Measurements from ENCODE around the gene ZNF800. TPM values are rescaled to one million over a fixed set of nuclear protein-coding genes. Genes with fewer than 3 reads are reported as not detected.

Gene ZNF800
- polyA plus RNA-seq, 1 experiment = 6.2 TPM

- H3K4me3 ChIP-seq (ENCODE audit: low read depth, low read length) = peak overlapping the region; percentile 92
- POLR2A ChIA-PET = no interaction called here
- CTCF ChIA-PET = no interaction called here
- DNase-seq (ENCODE audit: low read depth) = no peak
- peaks cover 1% of the 10 kb centered on the region; the same call in 1 of the 2 replicates for H3K36me3 ChIP-seq (ENCODE audit: control insufficient read depth, insufficient read depth, low read length)
- TF ChIP-seq CTCF (IDR thresholded peaks at IDR 0.05; ENCODE audit: insufficient read depth, low read depth, low read length) = no peak
- H3K27me3 ChIP-seq (ENCODE audit: control insufficient read depth, insufficient read depth, low read length) = no peaks in the 10 kb centered on the region
Measured at GRCh38 chr7:127393368-127394058, 1.0 kb upstream of the ZNF800 start.

- Histone ChIP-seq H3K27me3 (ENCODE audit: control insufficient read depth, insufficient read depth, low read length) (no peaks in the 10 kb centered on the region), H3K36me3 (ENCODE audit: control insufficient read depth, insufficient read depth, low read length) (peaks cover 1% of the 10 kb centered on the region; the same call in 1 of the 2 replicates), H3K4me3 (ENCODE audit: low read depth, low read length) (peak overlapping the region; percentile 92)
- CTCF ChIA-PET = interaction anchor here (0.7 kb wide), 1 partner anchor 9 kb away, joined by 3 read pairs; no protein-coding TSS in a partner anchor
- POLR2A ChIA-PET = interaction anchor here (0.5 kb wide), 1 partner anchor 262 kb away, joined by 3 read pairs; no protein-coding TSS in a partner anchor
- no peak for DNase-seq (ENCODE audit: low read depth)
- TF ChIP-seq CTCF (IDR thresholded peaks at IDR 0.05; ENCODE audit: insufficient read depth, low read depth, low read length) = no peak
Measured at GRCh38 chr7:127392182-127392565, 334 bp downstream of the ZNF800 start.

DNA sequence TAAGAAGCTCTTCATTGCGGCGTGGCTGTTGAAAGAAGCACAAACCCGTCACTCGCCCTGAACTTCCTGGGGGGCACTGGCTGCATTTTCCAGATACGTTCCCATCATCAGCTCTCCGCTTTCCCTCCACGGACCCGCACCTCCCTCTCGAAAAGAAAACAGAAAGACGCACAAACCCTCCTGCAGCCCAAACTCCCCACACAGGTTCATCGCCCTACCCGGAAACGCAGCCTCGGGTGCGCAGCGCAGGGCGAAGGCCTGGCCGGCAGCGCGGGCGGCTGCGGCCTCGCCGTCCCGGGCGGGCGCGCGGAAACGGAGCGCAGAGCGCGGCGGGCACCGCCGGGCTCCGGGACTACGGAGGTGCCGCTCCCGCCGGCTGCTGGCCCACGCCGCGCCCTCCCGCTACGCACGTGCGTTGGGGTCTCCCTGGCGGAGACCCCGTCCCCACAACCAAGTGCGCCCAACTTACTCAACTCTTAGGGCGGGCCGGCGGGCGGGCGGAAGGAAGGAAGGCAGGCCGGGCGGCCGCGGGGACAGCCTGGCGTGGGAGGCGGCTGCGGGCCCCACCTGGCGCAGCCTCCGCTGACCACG lies 822 bp downstream of the ZNF800 start:
- DNase-seq (ENCODE audit: low read depth) = no peak
- CTCF ChIA-PET = interaction anchor here (1.1 kb wide), 1 partner anchor 43 kb away, joined by 3 read pairs; no protein-coding TSS in a partner anchor
- POLR2A ChIA-PET = no interaction called here
- TF ChIP-seq CTCF (IDR thresholded peaks at IDR 0.05; ENCODE audit: insufficient read depth, low read depth, low read length) = no peak
- H3K36me3 ChIP-seq (ENCODE audit: control insufficient read depth, insufficient read depth, low read length) = peaks cover 1% of the 10 kb centered on the region; the same call in 1 of the 2 replicates
- H3K4me3 ChIP-seq (ENCODE audit: low read depth, low read length) = peak overlapping the region; percentile 92
- H3K27me3 ChIP-seq (ENCODE audit: control insufficient read depth, insufficient read depth, low read length) = no peaks in the 10 kb centered on the region

GRCh38 chr7:127390817-127391590 lies 1.5 kb downstream of the ZNF800 start:
- ChIA-PET CTCF (interaction anchor here (1.1 kb wide), 1 partner anchor 42 kb away, joined by 3 read pairs; no protein-coding TSS in a partner anchor), POLR2A (no interaction called here)
- peaks cover 1% of the 10 kb centered on the region; the same call in 1 of the 2 replicates for H3K36me3 ChIP-seq (ENCODE audit: control insufficient read depth, insufficient read depth, low read length)
- no peak for TF ChIP-seq CTCF (IDR thresholded peaks at IDR 0.05; ENCODE audit: insufficient read depth, low read depth, low read length)
- DNase-seq (ENCODE audit: low read depth) = no peak
- peak overlapping the region; percentile 92 for H3K4me3 ChIP-seq (ENCODE audit: low read depth, low read length)
- no peaks in the 10 kb centered on the region for H3K27me3 ChIP-seq (ENCODE audit: control insufficient read depth, insufficient read depth, low read length)
